ENCODE measurements around the gene GFRA1. TPM values are rescaled to one million over a fixed set of nuclear protein-coding genes. Genes with fewer than 3 reads are reported as not detected.

GFRA1 gene
- total and polyA plus RNA-seq, 2 experiments from 2014 or later: 1.7 to 5.0 TPM

- Histone ChIP-seq H3K4me3 (no peak overlapping the region), H3K4me1 (ENCODE audit: low read depth) (peaks cover 8% of the 10 kb centered on the region), H3K27me3 (no peaks in the 10 kb centered on the region), H3K9me3 (ENCODE audit: low read depth) (no peaks in the 10 kb centered on the region), H3K27ac (no peak overlapping the region), H3K36me3 (no peaks in the 10 kb centered on the region)
- TF ChIP-seq CTCF (IDR thresholded peaks at IDR 0.05; ENCODE audit: low read depth, low read length): no peak
- no peak for DNase-seq (ENCODE audit: low read depth in 1 of 2, low spot score in 1 of 2)
Observed at GRCh38 chr10:116088985-116089384, 184.0 kb downstream of the GFRA1 start.

GRCh38 chr10:116085323-116085722, 187.7 kb downstream of the GFRA1 start:
- Histone ChIP-seq H3K27ac (no peak overlapping the region), H3K27me3 (no peaks in the 10 kb centered on the region), H3K4me1 (ENCODE audit: low read depth) (peaks cover 8% of the 10 kb centered on the region), H3K4me3 (no peak overlapping the region), H3K9me3 (ENCODE audit: low read depth) (no peaks in the 10 kb centered on the region), H3K36me3 (no peaks in the 10 kb centered on the region)
- DNase-seq (ENCODE audit: low read depth in 1 of 2, low spot score in 1 of 2): no peak
- TF ChIP-seq CTCF (IDR thresholded peaks at IDR 0.05; ENCODE audit: low read depth, low read length): no peak

GRCh38 chr10:116084161-116084560, 188.8 kb downstream of the GFRA1 start:
- Histone ChIP-seq H3K4me1 (ENCODE audit: low read depth) (peaks cover 8% of the 10 kb centered on the region), H3K36me3 (no peaks in the 10 kb centered on the region), H3K27me3 (no peaks in the 10 kb centered on the region), H3K4me3 (no peak overlapping the region), H3K9me3 (ENCODE audit: low read depth) (no peaks in the 10 kb centered on the region), H3K27ac (no peak overlapping the region)
- TF ChIP-seq CTCF (IDR thresholded peaks at IDR 0.05; ENCODE audit: low read depth, low read length): no peak
- no peak for DNase-seq (ENCODE audit: low read depth in 1 of 2, low spot score in 1 of 2)

- no peak for TF ChIP-seq CTCF (IDR thresholded peaks at IDR 0.05; ENCODE audit: low read depth, low read length)
- no peaks in the 10 kb centered on the region for H3K27me3 ChIP-seq
- H3K36me3 ChIP-seq: no peaks in the 10 kb centered on the region
- H3K9me3 ChIP-seq (ENCODE audit: low read depth): no peaks in the 10 kb centered on the region
- no peak overlapping the region for H3K4me3 ChIP-seq
- H3K27ac ChIP-seq: no peak overlapping the region
- no peak for DNase-seq (ENCODE audit: low read depth in 1 of 2, low spot score in 1 of 2)
- peaks cover 8% of the 10 kb centered on the region for H3K4me1 ChIP-seq (ENCODE audit: low read depth)
Observed at GRCh38 chr10:116083226-116083762, 189.7 kb downstream of the GFRA1 start.

- no peak for DNase-seq (ENCODE audit: low read depth in 1 of 2, low spot score in 1 of 2)
- no peak overlapping the region for H3K27ac ChIP-seq
- H3K36me3 ChIP-seq: no peaks in the 10 kb centered on the region
- TF ChIP-seq CTCF (IDR thresholded peaks at IDR 0.05; ENCODE audit: low read depth, low read length): no peak
- H3K9me3 ChIP-seq (ENCODE audit: low read depth): no peaks in the 10 kb centered on the region
- no peak overlapping the region for H3K4me3 ChIP-seq
- H3K4me1 ChIP-seq (ENCODE audit: low read depth): peaks cover 5% of the 10 kb centered on the region
- H3K27me3 ChIP-seq: no peaks in the 10 kb centered on the region
Observed at GRCh38 chr10:116082762-116083161, 190.2 kb downstream of the GFRA1 start.

GRCh38 chr10:116082206-116082605, 190.8 kb downstream of the GFRA1 start:
- no peak for DNase-seq (ENCODE audit: low read depth in 1 of 2, low spot score in 1 of 2)
- H3K4me1 ChIP-seq (ENCODE audit: low read depth): no peaks in the 10 kb centered on the region

More at GRCh38 chr10:116082206-116082605, 190.8 kb downstream of the GFRA1 start:
- TF ChIP-seq CTCF (IDR thresholded peaks at IDR 0.05; ENCODE audit: low read depth, low read length): no peak
- Histone ChIP-seq H3K9me3 (ENCODE audit: low read depth) (no peaks in the 10 kb centered on the region), H3K27me3 (no peaks in the 10 kb centered on the region), H3K4me3 (no peak overlapping the region), H3K36me3 (no peaks in the 10 kb centered on the region), H3K27ac (no peak overlapping the region)

Measured in cardiac muscle cell (in vitro differentiated cells and primary cell).